Smooth muscle cell of trachea (primary cell): Measurements from ENCODE around the gene RWDD4. TPM values are rescaled to one million over a fixed set of nuclear protein-coding genes. Genes with fewer than 3 reads are reported as not detected.

Source experiments
- total RNA-seq: library from RNA; depleted of rRNA; stranded (reverse); fragments of >200 nt; gene quantifications from 2 replicates; pipeline ENCODE4 v1.2.1, GENCODE V29; 2014

The RWDD4 gene
- 15.7 and 20.9 TPM in 2 replicates for total RNA-seq

DNA sequence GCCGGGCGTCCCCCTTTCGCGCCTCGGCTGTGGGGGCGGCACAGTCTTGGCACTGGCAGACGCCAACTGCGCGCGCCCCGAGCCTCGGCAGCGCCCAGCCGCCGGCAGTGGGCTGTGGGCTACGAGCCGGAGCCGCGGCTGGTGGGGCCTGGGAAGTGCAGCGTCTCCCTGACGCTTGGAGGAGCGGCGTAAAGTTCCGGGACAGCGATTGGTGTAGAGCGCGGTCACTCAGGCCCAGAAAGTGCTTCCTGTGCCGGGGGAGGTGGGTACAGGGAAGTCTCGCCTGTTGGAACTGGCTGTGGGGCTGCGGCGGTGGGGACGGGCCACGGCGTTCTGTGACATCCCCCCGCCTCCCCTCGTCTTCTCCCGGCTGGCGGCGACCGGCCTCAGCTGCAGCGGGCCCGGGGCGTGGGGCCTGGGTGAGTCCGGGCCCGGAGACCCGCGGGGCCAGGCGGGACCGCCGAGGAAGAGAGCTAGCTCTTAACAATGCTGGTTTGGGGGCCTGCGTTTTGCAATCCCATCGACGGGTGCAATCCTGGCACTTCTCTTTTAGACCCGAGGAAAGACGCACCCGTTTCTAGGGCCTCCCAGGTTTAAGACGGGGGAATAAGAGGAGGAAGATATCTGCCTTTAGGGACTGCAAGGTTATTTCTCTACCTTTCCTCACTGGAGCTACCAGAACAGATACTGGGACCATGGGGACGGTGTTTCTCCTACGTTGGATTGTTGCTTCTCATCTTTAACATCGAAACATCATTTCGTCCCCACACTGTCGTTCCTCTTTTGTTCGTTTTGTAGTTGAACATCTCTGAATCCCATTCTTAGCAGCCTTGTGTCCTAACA, at the start of gene RWDD4, which contains the start of gene TRAPPC11:
RWDD4 (minus strand) TSS at position 157 of the 843 bp plus-strand sequence. CDS start 233 bp downstream, outside the sequence.
TRAPPC11 (plus strand) TSS at position 265 of the 843 bp plus-strand sequence. CDS start 4,575 bp downstream, outside the sequence.

Other genes with a start within 250 kb of the RWDD4 start
- 14.1 and 14.9 TPM in 2 replicates for gene CDKN2AIP, start 214.5 kb downstream of the RWDD4 start, total RNA-seq
- gene ING2, start 154.1 kb downstream of the RWDD4 start, total RNA-seq, result 8.9 and 11.9 TPM in 2 replicates
- 68.8 and 75.1 TPM in 2 replicates for gene TRAPPC11, start 108 bp upstream of the RWDD4 start, total RNA-seq
- 0.73 and 2.8 TPM in 2 replicates for gene STOX2, start 246.1 kb upstream of the RWDD4 start, total RNA-seq